Measurements from ENCODE around the gene SH3TC1. TPM values are rescaled to one million over a fixed set of nuclear protein-coding genes. Genes with fewer than 3 reads are reported as not detected.

SH3TC1 gene
- total RNA-seq, 1 donor from 2014 or later = 1.2 TPM

DNA sequence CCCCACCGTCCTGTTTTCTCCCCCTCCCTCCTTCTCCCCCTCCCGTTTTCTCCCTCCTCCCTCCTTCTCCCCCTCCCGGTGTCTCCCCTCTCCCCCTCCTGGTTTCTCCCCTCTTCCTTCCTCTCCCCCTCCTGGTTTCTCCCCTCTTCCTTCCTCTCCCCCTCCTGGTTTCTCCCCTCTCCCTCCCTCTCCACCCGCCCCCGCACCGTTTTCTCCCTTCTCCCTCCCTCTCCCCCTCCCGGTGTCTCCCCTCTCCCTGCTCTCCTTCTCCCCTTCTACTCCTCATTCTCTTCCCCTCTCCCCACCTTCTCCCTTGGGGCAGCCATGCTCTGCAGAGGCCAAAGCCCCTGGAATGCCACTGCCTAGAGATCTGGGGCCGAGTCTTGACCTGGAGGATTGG is 12.2 kb downstream of the SH3TC1 start:
- Histone ChIP-seq H3K27ac (ENCODE audit: low read depth, low read length) (no peak overlapping the region), H3K79me2 (ENCODE audit: insufficient read depth, low read length) (no peaks in the 10 kb centered on the region), H4K20me1 (ENCODE audit: insufficient read depth, low read length) (peaks cover 5% of the 10 kb centered on the region), H2AFZ (ENCODE audit: low read depth, low read length) (no peak overlapping the region), H3K4me1 (ENCODE audit: insufficient read depth, low read length) (no peaks in the 10 kb centered on the region), H3K4me2 (ENCODE audit: low read length) (no peak overlapping the region), H3K9me3 (ENCODE audit: insufficient read depth, low read depth, low read length) (no peaks in the 10 kb centered on the region), H3K9ac (ENCODE audit: low read length) (no peak overlapping the region), H3K36me3 (ENCODE audit: insufficient read depth, low read length) (no peaks in the 10 kb centered on the region), H3K27me3 (ENCODE audit: insufficient read depth, low read length) (no peaks in the 10 kb centered on the region), H3K4me3 (ENCODE audit: insufficient read depth, low read depth, low read length) (no peak overlapping the region)
- Mint-ChIP-seq H3K9me3 (ENCODE audit: unreplicated experiment) (no peaks in the 10 kb centered on the region), H3K4me3 (ENCODE audit: unreplicated experiment) (no peak overlapping the region), H3K27ac (ENCODE audit: unreplicated experiment) (no peak overlapping the region), H3K4me1 (ENCODE audit: low read depth, unreplicated experiment) (no peaks in the 10 kb centered on the region), H3K36me3 (ENCODE audit: low read depth, unreplicated experiment) (no peaks in the 10 kb centered on the region), H3K27me3 (ENCODE audit: low read depth, unreplicated experiment) (peaks cover 54% of the 10 kb centered on the region)
- no peak for TF ChIP-seq EZH2 (IDR thresholded peaks at IDR 0.05; ENCODE audit: insufficient read depth, low read length)
- TF ChIP-seq, protein P1, sequence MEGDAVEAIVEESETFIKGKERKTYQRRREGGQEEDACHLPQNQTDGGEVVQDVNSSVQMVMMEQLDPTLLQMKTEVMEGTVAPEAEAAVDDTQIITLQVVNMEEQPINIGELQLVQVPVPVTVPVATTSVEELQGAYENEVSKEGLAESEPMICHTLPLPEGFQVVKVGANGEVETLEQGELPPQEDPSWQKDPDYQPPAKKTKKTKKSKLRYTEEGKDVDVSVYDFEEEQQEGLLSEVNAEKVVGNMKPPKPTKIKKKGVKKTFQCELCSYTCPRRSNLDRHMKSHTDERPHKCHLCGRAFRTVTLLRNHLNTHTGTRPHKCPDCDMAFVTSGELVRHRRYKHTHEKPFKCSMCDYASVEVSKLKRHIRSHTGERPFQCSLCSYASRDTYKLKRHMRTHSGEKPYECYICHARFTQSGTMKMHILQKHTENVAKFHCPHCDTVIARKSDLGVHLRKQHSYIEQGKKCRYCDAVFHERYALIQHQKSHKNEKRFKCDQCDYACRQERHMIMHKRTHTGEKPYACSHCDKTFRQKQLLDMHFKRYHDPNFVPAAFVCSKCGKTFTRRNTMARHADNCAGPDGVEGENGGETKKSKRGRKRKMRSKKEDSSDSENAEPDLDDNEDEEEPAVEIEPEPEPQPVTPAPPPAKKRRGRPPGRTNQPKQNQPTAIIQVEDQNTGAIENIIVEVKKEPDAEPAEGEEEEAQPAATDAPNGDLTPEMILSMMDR (IDR thresholded peaks at IDR 0.05; ENCODE audit: insufficient read depth, low read depth, low read length) = no peak
- DNase-seq (ENCODE audit: low read depth) (no peak), FAIRE-seq (no peak)

GRCh38 chr4:8211737-8212581 is 12.9 kb downstream of the SH3TC1 start:
- no peaks in the 10 kb centered on the region for H3K9me3 Mint-ChIP-seq (ENCODE audit: unreplicated experiment)
- no peaks in the 10 kb centered on the region for H3K36me3 ChIP-seq (ENCODE audit: insufficient read depth, low read length)
- DNase-seq (ENCODE audit: low read depth) = no peak
- H3K4me3 ChIP-seq (ENCODE audit: insufficient read depth, low read depth, low read length) = no peak overlapping the region
- no peak overlapping the region for H3K4me3 Mint-ChIP-seq (ENCODE audit: unreplicated experiment)
- no peaks in the 10 kb centered on the region for H3K9me3 ChIP-seq (ENCODE audit: insufficient read depth, low read depth, low read length)
- no peaks in the 10 kb centered on the region for H3K27me3 ChIP-seq (ENCODE audit: insufficient read depth, low read length)
- H4K20me1 ChIP-seq (ENCODE audit: insufficient read depth, low read length) = peaks cover 5% of the 10 kb centered on the region
- no peak overlapping the region for H2AFZ ChIP-seq (ENCODE audit: low read depth, low read length)
- H3K9ac ChIP-seq (ENCODE audit: low read length) = no peak overlapping the region
- H3K4me1 Mint-ChIP-seq (ENCODE audit: low read depth, unreplicated experiment) = no peaks in the 10 kb centered on the region
- TF ChIP-seq, protein P1 (IDR thresholded peaks at IDR 0.05; ENCODE audit: insufficient read depth, low read depth, low read length) = no peak
- no peak for TF ChIP-seq EZH2 (IDR thresholded peaks at IDR 0.05; ENCODE audit: insufficient read depth, low read length)
- no peaks in the 10 kb centered on the region for H3K79me2 ChIP-seq (ENCODE audit: insufficient read depth, low read length)
- no peak overlapping the region for H3K4me2 ChIP-seq (ENCODE audit: low read length)
- H3K27ac Mint-ChIP-seq (ENCODE audit: unreplicated experiment) = no peak overlapping the region
- no peaks in the 10 kb centered on the region for H3K36me3 Mint-ChIP-seq (ENCODE audit: low read depth, unreplicated experiment)
- H3K27me3 Mint-ChIP-seq (ENCODE audit: low read depth, unreplicated experiment) = peaks cover 52% of the 10 kb centered on the region
- no peak overlapping the region for H3K27ac ChIP-seq (ENCODE audit: low read depth, low read length)
- no peaks in the 10 kb centered on the region for H3K4me1 ChIP-seq (ENCODE audit: insufficient read depth, low read length)
- FAIRE-seq = no peak

- Mint-ChIP-seq H3K4me3 (ENCODE audit: unreplicated experiment) (no peak overlapping the region), H3K27me3 (ENCODE audit: low read depth, unreplicated experiment) (peaks cover 51% of the 10 kb centered on the region), H3K4me1 (ENCODE audit: low read depth, unreplicated experiment) (no peaks in the 10 kb centered on the region), H3K27ac (ENCODE audit: unreplicated experiment) (no peak overlapping the region), H3K36me3 (ENCODE audit: low read depth, unreplicated experiment) (no peaks in the 10 kb centered on the region), H3K9me3 (ENCODE audit: unreplicated experiment) (no peaks in the 10 kb centered on the region)
- H2AFZ ChIP-seq (ENCODE audit: low read depth, low read length) = no peak overlapping the region
- no peaks in the 10 kb centered on the region for H3K4me1 ChIP-seq (ENCODE audit: insufficient read depth, low read length)
- no peak for FAIRE-seq
- no peak overlapping the region for H3K9ac ChIP-seq (ENCODE audit: low read length)
- no peak for DNase-seq (ENCODE audit: low read depth)
- peaks cover 5% of the 10 kb centered on the region for H4K20me1 ChIP-seq (ENCODE audit: insufficient read depth, low read length)
- no peaks in the 10 kb centered on the region for H3K27me3 ChIP-seq (ENCODE audit: insufficient read depth, low read length)
- H3K4me3 ChIP-seq (ENCODE audit: insufficient read depth, low read depth, low read length) = no peak overlapping the region
- no peak overlapping the region for H3K27ac ChIP-seq (ENCODE audit: low read depth, low read length)
- H3K36me3 ChIP-seq (ENCODE audit: insufficient read depth, low read length) = no peaks in the 10 kb centered on the region
- H3K9me3 ChIP-seq (ENCODE audit: insufficient read depth, low read depth, low read length) = no peaks in the 10 kb centered on the region
- TF ChIP-seq EZH2 (IDR thresholded peaks at IDR 0.05; ENCODE audit: insufficient read depth, low read length) = no peak
- TF ChIP-seq, protein P1 (IDR thresholded peaks at IDR 0.05; ENCODE audit: insufficient read depth, low read depth, low read length) = no peak
- H3K79me2 ChIP-seq (ENCODE audit: insufficient read depth, low read length) = no peaks in the 10 kb centered on the region
- no peak overlapping the region for H3K4me2 ChIP-seq (ENCODE audit: low read length)
These were observed 13.5 kb downstream of the SH3TC1 start for GRCh38 chr4:8212622-8213021.
